Stimulated activated naive CD8-positive, alpha-beta T cell treated with anti-CD3 and anti-CD28 coated beads, Interleukin-15, amount 100 ng/mL, for 72 hours (primary cell): ENCODE data around the gene COQ8B.
"Not testable (repeated sequence)": the region's sequence is repeated elsewhere in the genome, so short reads cannot be mapped to it uniquely, and the experiment has no call there.

Source experiments
- ATAC-seq: fragments of 150-1000 bp; cut with Tn5 transposase; 2 replicates; pipeline ENCODE4 v1.10.0; 2021; ENCODE audit warnings: mild to moderate bottlenecking, moderate library complexity
- DNase-seq, 2 donors: peaks; one replicate each; pipeline ENCODE4 v3.0.0; 2021 to 2022
- H3K27ac Mint-ChIP-seq, 2 donors: one replicate each; pipeline ENCODE4 v1.8.0; 2022; ENCODE audit warnings: mild to moderate bottlenecking in 2 of 2, mixed read lengths in 2 of 2, moderate library complexity in 2 of 2
- H3K27me3 Mint-ChIP-seq: one replicate; pipeline ENCODE4 v1.8.0; 2022; ENCODE audit warnings: mixed read lengths
- H3K4me1 Mint-ChIP-seq: one replicate; pipeline ENCODE4 v1.8.0; 2022; ENCODE audit warnings: mild to moderate bottlenecking, mixed read lengths
- H3K4me3 Mint-ChIP-seq, 2 donors: one replicate each; pipeline ENCODE4 v1.8.0; 2022; ENCODE audit warnings: mild to moderate bottlenecking in 2 of 2, mixed read lengths in 2 of 2, moderate library complexity in 1 of 2
- H3K9me3 Mint-ChIP-seq, 2 donors: one replicate each; pipeline ENCODE4 v1.8.0; 2022; ENCODE audit warnings: mixed read lengths in 2 of 2

Gene COQ8B

DNA sequence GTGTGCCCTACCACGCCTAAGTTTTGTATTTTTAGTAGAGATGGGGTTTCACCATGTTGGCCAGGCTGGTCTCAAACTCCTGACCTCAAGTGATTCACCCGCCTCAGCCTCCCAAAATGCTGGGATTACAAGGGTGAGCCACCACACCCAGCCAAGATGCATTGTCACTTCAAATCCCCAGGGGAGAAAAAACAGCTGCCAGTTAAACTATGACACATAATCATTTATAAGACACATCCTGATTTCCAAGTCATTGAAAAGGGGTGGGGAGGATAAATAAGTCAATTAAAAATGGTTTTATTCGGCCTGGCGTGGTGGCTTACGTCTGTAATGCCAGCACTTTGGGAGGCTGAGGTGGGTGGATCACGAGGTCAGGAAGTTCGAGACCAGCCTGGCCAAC lies 61.0 kb downstream of the COQ8B start:
- H3K27me3 Mint-ChIP-seq, H3K4me3 Mint-ChIP-seq, H3K9me3 Mint-ChIP-seq, ATAC-seq, DNase-seq, H3K4me1 Mint-ChIP-seq, H3K27ac Mint-ChIP-seq: not testable (repeated sequence)

DNA sequence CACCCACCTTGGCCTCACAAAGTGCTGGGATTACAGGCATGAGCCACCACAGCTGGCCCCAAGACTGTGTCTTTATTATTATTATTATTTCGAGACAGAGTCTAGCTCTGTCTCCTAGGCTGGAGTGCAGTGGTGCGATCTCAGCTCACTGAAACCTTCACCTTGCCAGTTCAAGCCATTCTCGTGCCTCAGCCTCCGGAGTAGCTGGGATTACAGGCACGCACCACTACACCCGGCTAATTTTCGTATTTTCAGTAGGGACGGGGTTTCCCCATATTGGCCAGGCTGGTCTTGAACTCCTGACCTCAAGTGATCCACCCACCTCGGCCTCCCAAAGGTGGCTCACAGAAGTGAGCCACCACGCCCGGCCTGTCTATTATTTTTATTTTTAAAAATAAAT lies 64.4 kb downstream of the COQ8B start:
- H3K4me3 Mint-ChIP-seq, H3K27me3 Mint-ChIP-seq, DNase-seq, H3K4me1 Mint-ChIP-seq, H3K27ac Mint-ChIP-seq, ATAC-seq, H3K9me3 Mint-ChIP-seq: not testable (repeated sequence)

DNA sequence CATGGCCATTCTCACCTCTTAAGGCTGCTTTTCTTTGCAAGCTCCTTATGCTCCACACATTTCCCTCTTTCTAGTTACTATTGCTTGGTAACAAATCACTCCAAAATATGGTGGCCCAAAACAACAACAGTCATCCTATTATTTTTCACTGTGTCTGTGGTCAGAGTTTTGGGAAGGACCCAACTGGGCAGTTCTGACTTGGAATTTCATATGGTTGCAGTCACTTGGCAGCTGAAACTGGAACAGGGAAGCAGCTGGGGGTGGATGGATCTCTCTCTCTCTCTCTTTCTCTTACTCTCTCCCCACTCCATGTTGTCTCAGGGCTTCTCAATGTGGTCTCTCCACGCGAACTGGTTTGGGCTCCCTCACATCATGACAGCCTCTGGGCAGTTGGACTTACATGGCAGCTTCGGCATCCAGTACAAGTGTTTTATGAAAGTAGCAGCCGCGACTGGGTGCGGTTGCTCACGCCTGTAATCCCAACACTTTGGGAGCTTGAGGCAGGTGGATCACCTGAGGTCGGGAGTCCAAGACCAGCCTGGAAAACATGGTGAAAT lies 65.9 kb downstream of the COQ8B start:
- ATAC-seq (no peak), DNase-seq (no peak)

DNA sequence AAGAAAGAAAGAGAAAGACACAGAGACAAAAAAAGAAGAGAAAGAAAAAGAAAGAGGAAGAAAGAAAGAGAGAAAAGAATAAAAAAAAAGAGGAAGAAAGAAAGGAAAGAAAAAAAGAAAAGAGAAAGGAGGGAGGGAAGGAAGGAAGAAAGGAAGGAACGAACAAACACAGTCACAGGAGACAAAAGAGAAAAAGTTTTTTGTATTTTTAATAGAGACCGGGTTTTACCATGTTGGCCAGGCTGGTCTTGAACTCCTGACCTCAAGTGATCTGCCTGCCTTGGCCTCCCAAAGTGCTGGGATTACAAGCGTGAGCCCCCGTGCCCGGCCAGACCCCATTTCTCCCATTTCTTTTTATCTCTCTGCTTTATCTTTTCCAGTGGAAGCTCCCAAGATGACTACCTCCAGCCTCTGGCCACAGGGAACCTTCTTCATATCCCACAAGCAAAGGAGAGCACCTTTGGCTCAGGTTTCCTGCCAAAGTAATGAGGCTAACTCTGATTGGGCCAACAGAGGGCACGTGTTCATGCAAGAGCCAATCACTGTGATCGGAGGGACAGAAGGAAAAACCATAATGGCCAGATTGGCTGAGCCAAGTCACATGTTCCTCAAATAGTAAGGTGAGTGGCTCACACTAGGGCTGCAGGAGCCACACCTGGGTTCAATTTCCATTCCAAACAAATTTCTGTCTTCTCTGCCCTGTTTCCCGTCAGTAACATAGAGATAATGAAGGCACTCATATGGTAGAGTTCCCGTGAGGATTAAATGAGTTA lies 66.6 kb downstream of the COQ8B start:
- H3K4me3 Mint-ChIP-seq, H3K9me3 Mint-ChIP-seq, DNase-seq, ATAC-seq, H3K4me1 Mint-ChIP-seq: not testable (repeated sequence)
- peak overlapping the region in 1 of 2 donors; percentile 42 for H3K27ac Mint-ChIP-seq
- H3K27me3 Mint-ChIP-seq = peaks cover 15% of the 10 kb centered on the region

More for the DNA sequence above, 65.9 kb downstream of the COQ8B start:
- Mint-ChIP-seq H3K27me3 (peaks cover 12% of the 10 kb centered on the region), H3K27ac (no peak overlapping the region), H3K4me1 (peaks cover 7% of the 10 kb centered on the region), H3K4me3 (no peak overlapping the region), H3K9me3 (no peaks in the 10 kb centered on the region)

DNA sequence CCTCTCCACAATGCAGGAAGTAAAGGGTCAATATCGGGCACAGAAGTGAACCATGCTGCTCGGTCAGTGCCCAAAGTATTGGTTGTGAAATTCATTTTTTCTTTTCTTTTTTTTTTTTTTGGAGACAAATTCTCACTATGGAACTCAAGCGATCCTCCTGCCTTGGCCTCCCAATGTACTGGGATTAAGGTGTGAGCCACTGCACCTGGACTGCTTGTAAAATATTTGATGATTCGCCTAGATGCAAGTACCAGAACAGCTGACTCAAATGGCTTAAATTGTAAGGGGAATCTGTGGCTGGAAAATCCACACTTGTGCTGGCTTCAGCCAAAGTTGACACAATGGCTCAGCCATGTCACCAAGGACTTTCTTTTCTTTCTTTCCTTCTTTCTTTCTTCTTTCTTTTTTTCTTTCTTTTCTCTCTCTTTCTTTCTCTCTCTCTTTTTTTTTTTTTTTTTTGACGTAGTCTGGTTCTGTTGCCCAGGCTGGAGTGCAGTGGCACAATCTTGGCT lies 69.9 kb downstream of the COQ8B start:
- H3K27me3 Mint-ChIP-seq = peaks cover 15% of the 10 kb centered on the region
- no peak for ATAC-seq
- no peaks in the 10 kb centered on the region for H3K9me3 Mint-ChIP-seq
- peaks cover 9% of the 10 kb centered on the region for H3K4me1 Mint-ChIP-seq
- H3K27ac Mint-ChIP-seq = no peak overlapping the region
- no peak overlapping the region for H3K4me3 Mint-ChIP-seq
- DNase-seq = no peak

DNA sequence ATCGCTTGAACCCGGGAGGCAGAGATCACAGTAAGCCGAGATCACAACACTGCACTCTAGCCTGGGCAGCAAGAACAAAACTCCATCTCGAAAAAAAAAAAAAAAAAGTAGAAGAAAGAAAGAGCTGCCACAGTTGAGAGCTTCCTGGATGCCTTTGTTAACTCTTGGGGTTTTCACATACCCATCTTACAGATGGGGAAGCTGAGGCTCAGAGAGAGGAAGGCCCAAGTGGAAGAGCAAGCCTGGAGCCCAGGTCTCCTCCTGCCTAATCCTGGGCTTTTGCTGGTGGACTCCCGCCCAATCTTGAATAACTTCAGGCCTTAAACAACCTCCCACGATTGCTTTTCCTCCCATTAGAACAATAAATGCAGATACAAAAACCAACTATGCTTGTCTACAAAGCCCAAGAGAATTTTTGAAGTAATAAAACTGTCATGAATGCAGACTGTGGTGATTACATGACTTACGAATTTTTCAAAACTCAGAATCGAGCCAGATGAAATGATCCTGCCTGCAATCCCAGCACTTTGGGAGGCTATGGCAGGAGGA lies 73.9 kb downstream of the COQ8B start:
- Mint-ChIP-seq H3K27ac (no peak overlapping the region), H3K9me3 (no peaks in the 10 kb centered on the region), H3K4me3 (no peak overlapping the region), H3K4me1 (peaks cover 20% of the 10 kb centered on the region), H3K27me3 (peaks cover 36% of the 10 kb centered on the region)
- ATAC-seq (no peak), DNase-seq (no peak)

DNA sequence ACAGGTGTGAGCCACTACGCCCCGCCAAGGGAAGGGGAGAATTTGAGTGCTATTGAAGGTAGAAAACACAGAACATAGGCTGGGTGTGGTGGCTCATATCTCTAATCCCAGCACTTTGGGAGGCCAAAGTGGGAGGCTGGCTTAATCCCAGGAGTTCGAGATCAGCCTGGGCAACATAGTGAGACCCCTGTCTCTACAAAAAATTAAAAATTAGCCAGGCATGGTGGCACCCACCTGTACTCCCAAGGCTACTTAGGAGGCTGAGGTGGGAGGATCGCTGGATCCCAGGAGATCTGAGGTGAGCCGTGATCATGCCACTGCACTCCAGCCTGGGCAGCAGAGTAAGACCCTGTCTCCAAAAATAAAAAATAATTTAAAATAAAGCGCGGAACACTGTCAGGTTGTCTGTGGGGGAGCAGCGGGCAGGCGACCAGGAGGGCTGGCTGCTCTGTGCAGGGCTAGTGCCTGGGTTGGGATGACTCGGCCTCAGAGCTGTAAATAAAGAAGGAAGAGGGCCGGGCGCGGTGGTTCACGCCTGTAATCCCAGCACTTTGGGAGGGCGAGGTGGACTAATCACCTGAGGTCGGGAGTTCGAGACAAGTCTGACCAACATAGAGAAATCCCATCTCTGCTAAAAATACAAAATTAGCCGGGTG lies 74.5 kb downstream of the COQ8B start:
- H3K9me3 Mint-ChIP-seq = no peaks in the 10 kb centered on the region
- H3K4me1 Mint-ChIP-seq = peaks cover 20% of the 10 kb centered on the region
- DNase-seq (no peak), ATAC-seq (no peak)
- peak overlapping the region in 1 of 2 donors; percentile 83 for H3K27ac Mint-ChIP-seq
- no peak overlapping the region for H3K4me3 Mint-ChIP-seq
- H3K27me3 Mint-ChIP-seq = peaks cover 36% of the 10 kb centered on the region
